GM23338 (cell line): ENCODE results near the gene PROSER2. TPM values are rescaled to one million over a fixed set of nuclear protein-coding genes. Genes with fewer than 3 reads are reported as not detected.

Source experiments
- ATAC-seq: fragments of 200-7000 bp; cut with Tn5 transposase; 3 replicates; pipeline ENCODE4 v1.9.1; 2020
- DNase-seq: peaks from one replicate; pipeline ENCODE4 v3.0.0-alpha.2; 2015; ENCODE audit warnings: low spot score
- H2AFZ ChIP-seq: fragments of 200-600 bp; sonication (generic); 2 replicates; pipeline ENCODE4 v1.8.0; 2016; ENCODE audit warnings: antibody characterized with exemption, mild to moderate bottlenecking, moderate library complexity
- H3F3A ChIP-seq: fragments of 200-600 bp; sonication (generic); replicated peaks from 2 replicates; pipeline ENCODE4 v1.8.0; 2017; ENCODE audit warnings: antibody characterized with exemption, mixed run types, low read depth
- H3K27ac ChIP-seq: fragments of 200-600 bp; sonication (generic); 2 replicates; pipeline ENCODE4 v1.6.1; 2016; ENCODE audit warnings: low read depth
- H3K27me3 ChIP-seq: fragments of 200-600 bp; sonication (generic); 2 replicates; pipeline ENCODE4 v1.8.0; 2016; ENCODE audit warnings: mild to moderate bottlenecking, mixed run types, moderate library complexity; ENCODE audit not compliant: insufficient read depth
- H3K36me3 ChIP-seq: fragments of 200-600 bp; sonication (generic); 2 replicates; pipeline ENCODE4 v1.8.0; 2016; ENCODE audit warnings: mild to moderate bottlenecking; ENCODE audit not compliant: insufficient read depth
- H3K4me1 ChIP-seq: fragments of 200-600 bp; sonication (generic); 2 replicates; pipeline ENCODE4 v1.8.0; 2016; ENCODE audit warnings: mild to moderate bottlenecking, moderate library complexity; ENCODE audit not compliant: insufficient read depth
- H3K4me2 ChIP-seq: fragments of 200-600 bp; sonication (generic); 2 replicates; pipeline ENCODE4 v1.7.1; 2017; ENCODE audit warnings: mixed run types
- H3K4me3 ChIP-seq: fragments of 200-600 bp; sonication (generic); 2 replicates; pipeline ENCODE4 v1.6.1; 2016; ENCODE audit warnings: mixed run types
- H3K79me2 ChIP-seq: fragments of 200-600 bp; sonication (generic); replicated peaks from 2 replicates; pipeline ENCODE4 v1.8.0; 2017; ENCODE audit warnings: mild to moderate bottlenecking; ENCODE audit not compliant: insufficient read depth
- H3K9me2 ChIP-seq: fragments of 200-600 bp; sonication (generic); 2 replicates; pipeline ENCODE4 v1.8.0; 2017; ENCODE audit not compliant: insufficient read depth
- H4K20me1 ChIP-seq: fragments of 200-600 bp; sonication (generic); replicated peaks from 2 replicates; pipeline ENCODE4 v1.8.0; 2017; ENCODE audit warnings: mild to moderate bottlenecking; ENCODE audit not compliant: insufficient read depth
- H3K27ac Mint-ChIP-seq: 2 replicates; pipeline ENCODE4 v1.8.0; 2020; ENCODE audit warnings: inconsistent platforms, mild to moderate bottlenecking, moderate library complexity, mixed read lengths
- H3K27me3 Mint-ChIP-seq: 3 replicates; pipeline ENCODE4 v1.8.0; 2022; ENCODE audit warnings: low read depth, mild to moderate bottlenecking, moderate library complexity, mixed read lengths, inconsistent platforms; ENCODE audit not compliant: insufficient read depth, poor library complexity
- H3K36me3 Mint-ChIP-seq: 3 replicates; pipeline ENCODE4 v1.8.0; 2021; ENCODE audit warnings: low read depth, mild to moderate bottlenecking, inconsistent platforms, moderate library complexity, mixed read lengths
- H3K4me1 Mint-ChIP-seq: 3 replicates; pipeline ENCODE4 v1.8.0; 2020; ENCODE audit warnings: mild to moderate bottlenecking, inconsistent platforms, mixed read lengths
- H3K4me3 Mint-ChIP-seq: 3 replicates; pipeline ENCODE4 v1.8.0; 2021; ENCODE audit warnings: moderate library complexity, mild to moderate bottlenecking, inconsistent platforms, mixed read lengths
- H3K9me3 Mint-ChIP-seq: 3 replicates; pipeline ENCODE4 v1.8.0; 2020; ENCODE audit warnings: moderate library complexity, mild to moderate bottlenecking, inconsistent platforms, mixed read lengths
- EZH2 ChIP-seq: fragments of 200-600 bp; sonication (generic); IDR thresholded peaks from one replicate; pipeline ENCODE4 v1.8.0; 2017; ENCODE audit warnings: antibody characterized with exemption, mild to moderate bottlenecking, low read depth; ENCODE audit not compliant: unreplicated experiment
- POLR2AphosphoS5 ChIP-seq: IDR thresholded peaks from 2 replicates; pipeline ENCODE4 v1.6.1; 2016; ENCODE audit warnings: antibody characterized with exemption, low read depth
- STAT1 ChIP-seq: IDR thresholded peaks from one replicate; pipeline ENCODE4 v1.6.1; 2016; ENCODE audit warnings: antibody characterized with exemption; ENCODE audit not compliant: unreplicated experiment
- ZNF114 ChIP-seq: fragments of 250-450 bp; sonication (Bioruptor Pico); IDR thresholded peaks from 2 replicates; pipeline ENCODE4 v1.5.0; 2020; ENCODE audit warnings: mild to moderate bottlenecking, moderate library complexity
- long read RNA-seq: library from polyadenylated mRNA; unstranded; transcript quantifications from one replicate; pipeline ENCODE4 v2.0.0, GENCODE V29; 2020; ENCODE audit not compliant: unreplicated experiment
- polyA plus RNA-seq: library from polyadenylated mRNA; unstranded; fragments of >200 nt; fragmentation: Nextera tagmentation; extraction: Ambion mirVana; gene quantifications from 2 replicates; pipeline ENCODE4 v1.2.1, GENCODE V29; 2016
- total RNA-seq: library from RNA; depleted of rRNA; stranded (reverse); fragments of >200 nt; shearing (Covaris generic); gene quantifications from 2 replicates; pipeline ENCODE4 v1.2.3, GENCODE V29; 2014; rRNA removed
- TF ChIP-seq, protein P1 (sequence below), 2 experiments: fragments of 200-600 bp in 1 of 2; sonication (generic) in 1 of 2; conservative IDR thresholded peaks; 2 replicates each; pipeline versions ENCODE4 v1.5.1 to v1.6.1; 2016 to 2017; ENCODE audit warnings: antibody characterized with exemption in 2 of 2, low read depth in 2 of 2, mild to moderate bottlenecking in 2 of 2, moderate library complexity in 1 of 2
- TF ChIP-seq, protein P2 (sequence below): IDR thresholded peaks from 2 replicates; pipeline ENCODE4 v1.6.1; 2016; ENCODE audit warnings: antibody characterized with exemption
- TF ChIP-seq, protein P3 (sequence below): fragments of 250-450 bp; sonication (Bioruptor Pico); IDR thresholded peaks from 2 replicates; pipeline ENCODE4 v1.5.0; 2020; ENCODE audit warnings: mild to moderate bottlenecking, moderate library complexity

PROSER2 gene, protein sequence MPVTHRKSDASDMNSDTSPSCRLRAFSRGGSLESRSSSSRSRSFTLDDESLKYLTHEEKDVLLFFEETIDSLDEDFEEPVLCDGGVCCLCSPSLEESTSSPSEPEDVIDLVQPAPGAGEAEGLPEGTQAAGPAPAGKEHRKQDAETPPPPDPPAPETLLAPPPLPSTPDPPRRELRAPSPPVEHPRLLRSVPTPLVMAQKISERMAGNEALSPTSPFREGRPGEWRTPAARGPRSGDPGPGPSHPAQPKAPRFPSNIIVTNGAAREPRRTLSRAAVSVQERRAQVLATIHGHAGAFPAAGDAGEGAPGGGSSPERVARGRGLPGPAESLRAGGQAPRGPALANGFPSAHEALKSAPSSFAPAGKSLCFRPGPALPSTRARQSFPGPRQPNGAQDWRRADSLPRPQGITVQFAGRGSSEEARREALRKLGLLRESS
- total RNA-seq (5.6 and 10.8 TPM in 2 replicates), polyA plus RNA-seq (3.7 and 4.2 TPM in 2 replicates)
- long read RNA-seq, partial matches to known transcripts, result 0 of 1 reads
- long read RNA-seq, other reads (novel, unspliced or antisense), result 0 of 1 reads

DNA sequence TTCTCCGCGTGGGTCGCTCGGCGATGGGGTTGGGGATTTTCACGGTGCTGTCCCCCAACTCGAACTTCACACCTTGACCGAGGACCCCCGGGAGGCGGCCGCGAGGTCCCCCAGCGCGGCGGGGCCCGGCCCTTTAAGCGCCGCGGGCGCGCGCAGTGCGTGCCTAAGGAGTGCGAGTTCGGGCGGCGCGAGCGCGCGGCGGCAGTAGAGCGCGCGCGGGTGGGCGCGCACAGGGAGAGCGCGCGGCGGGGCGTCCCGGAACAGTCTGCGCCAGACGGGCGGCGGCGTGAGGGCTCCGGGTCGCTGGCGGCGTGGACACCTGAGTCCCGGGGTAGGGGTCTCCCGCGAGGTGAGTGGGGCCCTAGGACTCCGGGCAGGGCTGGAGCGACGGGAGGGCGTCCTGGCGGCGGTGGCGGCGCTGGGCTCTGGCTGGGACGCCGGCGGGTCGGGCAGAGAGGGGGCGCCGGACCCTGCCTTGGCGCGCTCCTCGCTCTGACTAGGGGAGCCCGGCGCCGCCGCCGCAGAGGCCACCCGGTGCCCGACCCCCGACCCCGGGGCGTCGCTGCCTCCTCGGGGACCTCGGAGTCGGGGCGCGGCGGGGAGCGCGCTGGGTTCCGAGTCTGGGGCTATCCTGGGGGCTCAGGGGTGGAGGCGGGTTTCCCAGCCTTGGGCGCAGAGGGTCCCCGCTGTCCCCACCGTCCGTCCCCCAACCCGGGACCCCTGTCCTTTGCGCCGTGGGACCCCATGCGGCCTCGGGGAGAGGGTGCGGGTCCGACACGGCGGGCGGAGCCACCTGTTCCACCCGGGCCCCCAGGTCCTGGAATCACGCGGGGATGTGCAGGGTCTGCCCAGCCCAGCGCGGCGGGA lies at the start of gene PROSER2:
TSS of gene PROSER2 (plus strand) at position 235 of the 867 bp plus-strand sequence. CDS start 28,722 bp downstream, outside the sequence.
- Histone ChIP-seq H3K27me3 (peaks cover 15% of the 10 kb centered on the region), H3K9me2 (no peaks in the 10 kb centered on the region), H3F3A (peaks cover 6% of the 10 kb centered on the region; the same call in 1 of the 2 replicates), H3K79me2 (peaks cover 12% of the 10 kb centered on the region), H3K4me3 (peak within 1 kb of the TSS; percentile 90), H2AFZ (peak within 1 kb of the TSS; percentile 99), H3K4me1 (peaks cover 6% of the 10 kb centered on the region; the same call in 1 of the 2 replicates), H3K4me2 (peak within 1 kb of the TSS; percentile 96), H3K27ac (no peak within 1 kb of the TSS), H3K36me3 (no peaks in the 10 kb centered on the region), H4K20me1 (no peaks in the 10 kb centered on the region; the same call in 1 of the 2 replicates)
- ATAC-seq (peak; percentile 90), DNase-seq (peak; percentile 67)
- H3K4me1 Mint-ChIP-seq, result peaks cover 11% of the 10 kb centered on the region
- no peak within 1 kb of the TSS for H3K27ac Mint-ChIP-seq
- TF ChIP-seq POLR2AphosphoS5, result peak; percentile 62
- TF ChIP-seq, protein P1, sequence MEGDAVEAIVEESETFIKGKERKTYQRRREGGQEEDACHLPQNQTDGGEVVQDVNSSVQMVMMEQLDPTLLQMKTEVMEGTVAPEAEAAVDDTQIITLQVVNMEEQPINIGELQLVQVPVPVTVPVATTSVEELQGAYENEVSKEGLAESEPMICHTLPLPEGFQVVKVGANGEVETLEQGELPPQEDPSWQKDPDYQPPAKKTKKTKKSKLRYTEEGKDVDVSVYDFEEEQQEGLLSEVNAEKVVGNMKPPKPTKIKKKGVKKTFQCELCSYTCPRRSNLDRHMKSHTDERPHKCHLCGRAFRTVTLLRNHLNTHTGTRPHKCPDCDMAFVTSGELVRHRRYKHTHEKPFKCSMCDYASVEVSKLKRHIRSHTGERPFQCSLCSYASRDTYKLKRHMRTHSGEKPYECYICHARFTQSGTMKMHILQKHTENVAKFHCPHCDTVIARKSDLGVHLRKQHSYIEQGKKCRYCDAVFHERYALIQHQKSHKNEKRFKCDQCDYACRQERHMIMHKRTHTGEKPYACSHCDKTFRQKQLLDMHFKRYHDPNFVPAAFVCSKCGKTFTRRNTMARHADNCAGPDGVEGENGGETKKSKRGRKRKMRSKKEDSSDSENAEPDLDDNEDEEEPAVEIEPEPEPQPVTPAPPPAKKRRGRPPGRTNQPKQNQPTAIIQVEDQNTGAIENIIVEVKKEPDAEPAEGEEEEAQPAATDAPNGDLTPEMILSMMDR (conservative IDR thresholded peaks at IDR 0.05; ENCODE audit: low read depth in 2 of 2), result peak in 1 of 2 experiments; percentile 27; a peak in 1 of 4 replicates
- no peak for TF ChIP-seq EZH2
- no peaks in the 10 kb centered on the region for H3K9me3 Mint-ChIP-seq
- H3K36me3 Mint-ChIP-seq, result no peaks in the 10 kb centered on the region; the same call in 2 of the 3 replicates
- peaks cover 8% of the 10 kb centered on the region for H3K27me3 Mint-ChIP-seq
- H3K4me3 Mint-ChIP-seq, result peak within 1 kb of the TSS; percentile 85

DNA sequence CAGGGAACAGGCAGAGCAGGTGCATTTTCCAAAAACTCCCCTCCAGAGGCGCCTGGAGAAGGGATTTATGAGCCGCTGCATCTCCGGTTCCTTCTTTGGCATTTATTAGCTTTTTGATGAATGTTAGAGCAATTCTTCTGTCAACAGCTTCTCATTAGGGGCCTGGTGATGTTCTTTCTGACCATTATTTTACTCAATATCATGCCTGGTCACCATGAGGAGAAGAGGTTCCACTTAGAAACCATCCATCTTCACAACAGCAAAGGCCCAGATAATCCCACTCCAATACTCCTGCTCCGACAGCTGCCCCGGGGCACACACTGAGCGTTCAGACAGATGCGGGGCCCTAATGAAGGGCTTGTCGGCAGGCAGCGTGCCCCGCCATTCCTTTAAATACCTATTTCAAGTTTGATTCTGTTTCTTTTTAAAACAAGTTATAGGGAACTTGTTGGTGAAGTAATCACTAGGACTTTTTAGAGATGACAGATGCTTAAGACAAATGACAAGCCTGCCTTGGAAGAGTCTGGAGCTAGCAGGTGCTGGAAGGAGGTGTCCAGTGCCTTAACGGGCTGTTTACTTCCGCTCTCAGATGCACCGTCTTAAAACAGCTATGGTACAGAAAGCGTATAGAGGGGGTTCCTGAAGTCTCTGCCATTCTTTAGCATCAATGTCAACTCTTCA lies 49.3 kb upstream of the PROSER2 start:
- no peak overlapping the region for H3K4me3 Mint-ChIP-seq
- H3K9me2 ChIP-seq, result no peaks in the 10 kb centered on the region
- no peaks in the 10 kb centered on the region for H3K36me3 ChIP-seq
- ATAC-seq, result no peak
- no peak overlapping the region for H3K4me2 ChIP-seq
- no peak for DNase-seq
- H3K27me3 ChIP-seq, result no peaks in the 10 kb centered on the region
- H3K4me1 ChIP-seq, result no peaks in the 10 kb centered on the region
- no peaks in the 10 kb centered on the region; the same call in 2 of the 3 replicates for H3K9me3 Mint-ChIP-seq
- H4K20me1 ChIP-seq, result no peaks in the 10 kb centered on the region
- H3F3A ChIP-seq, result no peaks in the 10 kb centered on the region
- no peak overlapping the region for H3K27ac Mint-ChIP-seq
- no peak overlapping the region for H3K27ac ChIP-seq
- H3K36me3 Mint-ChIP-seq, result no peaks in the 10 kb centered on the region; the same call in 2 of the 3 replicates
- no peaks in the 10 kb centered on the region; the same call in 2 of the 3 replicates for H3K4me1 Mint-ChIP-seq
- no peak overlapping the region for H2AFZ ChIP-seq
- no peaks in the 10 kb centered on the region for H3K79me2 ChIP-seq
- no peak overlapping the region for H3K4me3 ChIP-seq
- no peaks in the 10 kb centered on the region for H3K27me3 Mint-ChIP-seq
- TF ChIP-seq STAT1 (no peak), ZNF114 (CRISPR knock-in tag) (no peak)
- TF ChIP-seq, protein P2, sequence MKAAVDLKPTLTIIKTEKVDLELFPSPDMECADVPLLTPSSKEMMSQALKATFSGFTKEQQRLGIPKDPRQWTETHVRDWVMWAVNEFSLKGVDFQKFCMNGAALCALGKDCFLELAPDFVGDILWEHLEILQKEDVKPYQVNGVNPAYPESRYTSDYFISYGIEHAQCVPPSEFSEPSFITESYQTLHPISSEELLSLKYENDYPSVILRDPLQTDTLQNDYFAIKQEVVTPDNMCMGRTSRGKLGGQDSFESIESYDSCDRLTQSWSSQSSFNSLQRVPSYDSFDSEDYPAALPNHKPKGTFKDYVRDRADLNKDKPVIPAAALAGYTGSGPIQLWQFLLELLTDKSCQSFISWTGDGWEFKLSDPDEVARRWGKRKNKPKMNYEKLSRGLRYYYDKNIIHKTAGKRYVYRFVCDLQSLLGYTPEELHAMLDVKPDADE, result no peak
- TF ChIP-seq, protein P3, sequence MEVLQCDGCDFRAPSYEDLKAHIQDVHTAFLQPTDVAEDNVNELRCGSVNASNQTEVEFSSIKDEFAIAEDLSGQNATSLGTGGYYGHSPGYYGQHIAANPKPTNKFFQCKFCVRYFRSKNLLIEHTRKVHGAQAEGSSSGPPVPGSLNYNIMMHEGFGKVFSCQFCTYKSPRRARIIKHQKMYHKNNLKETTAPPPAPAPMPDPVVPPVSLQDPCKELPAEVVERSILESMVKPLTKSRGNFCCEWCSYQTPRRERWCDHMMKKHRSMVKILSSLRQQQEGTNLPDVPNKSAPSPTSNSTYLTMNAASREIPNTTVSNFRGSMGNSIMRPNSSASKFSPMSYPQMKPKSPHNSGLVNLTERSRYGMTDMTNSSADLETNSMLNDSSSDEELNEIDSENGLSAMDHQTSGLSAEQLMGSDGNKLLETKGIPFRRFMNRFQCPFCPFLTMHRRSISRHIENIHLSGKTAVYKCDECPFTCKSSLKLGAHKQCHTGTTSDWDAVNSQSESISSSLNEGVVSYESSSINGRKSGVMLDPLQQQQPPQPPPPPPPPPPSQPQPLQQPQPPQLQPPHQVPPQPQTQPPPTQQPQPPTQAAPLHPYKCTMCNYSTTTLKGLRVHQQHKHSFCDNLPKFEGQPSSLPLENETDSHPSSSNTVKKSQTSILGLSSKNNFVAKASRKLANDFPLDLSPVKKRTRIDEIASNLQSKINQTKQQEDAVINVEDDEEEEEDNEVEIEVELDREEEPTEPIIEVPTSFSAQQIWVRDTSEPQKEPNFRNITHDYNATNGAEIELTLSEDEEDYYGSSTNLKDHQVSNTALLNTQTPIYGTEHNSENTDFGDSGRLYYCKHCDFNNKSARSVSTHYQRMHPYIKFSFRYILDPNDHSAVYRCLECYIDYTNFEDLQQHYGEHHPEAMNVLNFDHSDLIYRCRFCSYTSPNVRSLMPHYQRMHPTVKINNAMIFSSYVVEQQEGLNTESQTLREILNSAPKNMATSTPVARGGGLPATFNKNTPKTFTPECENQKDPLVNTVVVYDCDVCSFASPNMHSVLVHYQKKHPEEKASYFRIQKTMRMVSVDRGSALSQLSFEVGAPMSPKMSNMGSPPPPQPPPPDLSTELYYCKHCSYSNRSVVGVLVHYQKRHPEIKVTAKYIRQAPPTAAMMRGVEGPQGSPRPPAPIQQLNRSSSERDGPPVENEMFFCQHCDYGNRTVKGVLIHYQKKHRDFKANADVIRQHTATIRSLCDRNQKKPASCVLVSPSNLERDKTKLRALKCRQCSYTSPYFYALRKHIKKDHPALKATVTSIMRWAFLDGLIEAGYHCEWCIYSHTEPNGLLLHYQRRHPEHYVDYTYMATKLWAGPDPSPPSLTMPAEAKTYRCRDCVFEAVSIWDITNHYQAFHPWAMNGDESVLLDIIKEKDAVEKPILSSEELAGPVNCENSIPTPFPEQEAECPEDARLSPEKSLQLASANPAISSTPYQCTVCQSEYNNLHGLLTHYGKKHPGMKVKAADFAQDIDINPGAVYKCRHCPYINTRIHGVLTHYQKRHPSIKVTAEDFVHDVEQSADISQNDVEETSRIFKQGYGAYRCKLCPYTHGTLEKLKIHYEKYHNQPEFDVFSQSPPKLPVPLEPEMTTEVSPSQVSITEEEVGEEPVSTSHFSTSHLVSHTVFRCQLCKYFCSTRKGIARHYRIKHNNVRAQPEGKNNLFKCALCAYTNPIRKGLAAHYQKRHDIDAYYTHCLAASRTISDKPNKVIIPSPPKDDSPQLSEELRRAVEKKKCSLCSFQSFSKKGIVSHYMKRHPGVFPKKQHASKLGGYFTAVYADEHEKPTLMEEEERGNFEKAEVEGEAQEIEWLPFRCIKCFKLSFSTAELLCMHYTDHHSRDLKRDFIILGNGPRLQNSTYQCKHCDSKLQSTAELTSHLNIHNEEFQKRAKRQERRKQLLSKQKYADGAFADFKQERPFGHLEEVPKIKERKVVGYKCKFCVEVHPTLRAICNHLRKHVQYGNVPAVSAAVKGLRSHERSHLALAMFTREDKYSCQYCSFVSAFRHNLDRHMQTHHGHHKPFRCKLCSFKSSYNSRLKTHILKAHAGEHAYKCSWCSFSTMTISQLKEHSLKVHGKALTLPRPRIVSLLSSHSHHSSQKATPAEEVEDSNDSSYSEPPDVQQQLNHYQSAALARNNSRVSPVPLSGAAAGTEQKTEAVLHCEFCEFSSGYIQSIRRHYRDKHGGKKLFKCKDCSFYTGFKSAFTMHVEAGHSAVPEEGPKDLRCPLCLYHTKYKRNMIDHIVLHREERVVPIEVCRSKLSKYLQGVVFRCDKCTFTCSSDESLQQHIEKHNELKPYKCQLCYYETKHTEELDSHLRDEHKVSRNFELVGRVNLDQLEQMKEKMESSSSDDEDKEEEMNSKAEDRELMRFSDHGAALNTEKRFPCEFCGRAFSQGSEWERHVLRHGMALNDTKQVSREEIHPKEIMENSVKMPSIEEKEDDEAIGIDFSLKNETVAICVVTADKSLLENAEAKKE, result no peak
